GM19452 (cell line): Measurements from ENCODE around the gene TMOD1.
"Not testable (repeated sequence)": the region's sequence is repeated elsewhere in the genome, so short reads cannot be mapped to it uniquely, and the experiment has no call there.

ENCODE experiments used
- ATAC-seq: cut with Tn5 transposase; IDR thresholded peaks from one replicate; pipeline ENCODE4 v1.9.1; 2021; ENCODE audit not compliant: unreplicated experiment

Gene TMOD1

GRCh38 chr9:97586909-97587308, 85.4 kb downstream of the TMOD1 start:
- ATAC-seq: not testable (repeated sequence)

- no peak for ATAC-seq
These were observed 90.1 kb downstream of the TMOD1 start for GRCh38 chr9:97591535-97591934.

GRCh38 chr9:97592126-97592525, 90.7 kb downstream of the TMOD1 start:
- ATAC-seq: no peak

- no peak for ATAC-seq
These were observed 92.5 kb downstream of the TMOD1 start for GRCh38 chr9:97593960-97594359.

- no peak for ATAC-seq
These were observed 93.0 kb downstream of the TMOD1 start for GRCh38 chr9:97594381-97594921.

GRCh38 chr9:97596906-97597305, 95.4 kb downstream of the TMOD1 start:
- ATAC-seq: no peak

GRCh38 chr9:97598461-97599288, 97.2 kb downstream of the TMOD1 start:
- ATAC-seq: peak; percentile 89

GRCh38 chr9:97599314-97599846, 97.9 kb downstream of the TMOD1 start:
- no peak for ATAC-seq

GRCh38 chr9:97600531-97601227, 99.2 kb downstream of the TMOD1 start:
- no peak for ATAC-seq

GRCh38 chr9:97601228-97601898, 99.9 kb downstream of the TMOD1 start:
- ATAC-seq: no peak

- no peak for ATAC-seq
These were observed 101.0 kb downstream of the TMOD1 start for GRCh38 chr9:97602430-97602829.

- no peak for ATAC-seq
These were observed 103.6 kb downstream of the TMOD1 start for GRCh38 chr9:97604901-97605645.

- no peak for ATAC-seq
These were observed 114.1 kb downstream of the TMOD1 start for GRCh38 chr9:97615439-97616072.

- ATAC-seq: no peak
These were observed 116.5 kb downstream of the TMOD1 start for GRCh38 chr9:97617939-97618416.

GRCh38 chr9:97620063-97620462, 118.6 kb downstream of the TMOD1 start:
- ATAC-seq: not testable (repeated sequence)

- not testable (repeated sequence) for ATAC-seq
These were observed 121.0 kb downstream of the TMOD1 start for GRCh38 chr9:97622483-97622882.

- no peak for ATAC-seq
These were observed 122.5 kb downstream of the TMOD1 start for GRCh38 chr9:97623946-97624345.

- no peak for ATAC-seq
These were observed 124.2 kb downstream of the TMOD1 start for GRCh38 chr9:97625620-97626019.

GRCh38 chr9:97627624-97628023, 126.2 kb downstream of the TMOD1 start:
- ATAC-seq: no peak

GRCh38 chr9:97628668-97629067, 127.2 kb downstream of the TMOD1 start:
- ATAC-seq: no peak
